AG08396 (cell line): Measurements from ENCODE around the gene SUPT4H1.

Experiments
- DNase-seq: peaks from one replicate; pipeline ENCODE4 v3.0.0; 2012; ENCODE audit warnings: low spot score, mixed read lengths

The SUPT4H1 gene

DNA sequence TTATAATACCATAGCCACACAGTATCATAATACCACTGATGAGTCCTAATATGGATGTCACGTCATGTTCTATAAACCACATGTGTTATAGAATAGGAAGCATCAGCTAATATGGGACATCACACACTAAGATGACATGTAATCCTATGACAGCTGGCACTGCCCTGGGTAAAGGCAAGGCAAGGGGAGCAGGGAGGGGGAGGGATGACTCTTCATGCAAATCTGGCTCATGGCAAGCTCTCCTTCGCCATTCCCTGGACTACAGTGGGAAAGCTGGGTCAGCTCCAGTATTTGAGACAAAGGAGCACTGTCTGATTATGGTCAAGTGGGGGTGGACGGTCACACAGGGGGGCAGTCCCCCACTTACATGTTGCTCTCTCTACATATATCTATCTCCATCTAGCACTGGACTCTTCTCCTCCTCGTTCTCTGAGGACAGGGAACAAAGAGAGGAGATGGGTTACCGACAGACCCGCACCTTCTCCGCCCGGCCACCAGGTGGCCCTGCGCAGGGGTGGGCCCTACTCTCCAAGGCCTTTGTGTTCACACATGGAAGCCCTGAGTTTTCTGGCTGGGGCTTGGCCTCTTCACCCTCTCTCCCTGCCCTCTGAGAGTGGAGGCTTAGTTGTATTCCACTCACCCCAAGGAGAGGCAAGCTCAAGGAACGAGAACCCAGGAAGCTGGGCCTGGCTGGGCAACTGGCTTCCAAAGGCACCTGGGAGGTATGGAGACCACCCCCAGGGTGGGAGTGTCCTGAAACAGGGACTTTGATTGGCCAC lies 47.8 kb downstream of the SUPT4H1 start:
- DNase-seq: peak; percentile 86

- DNase-seq: no peak
These were observed 48.9 kb downstream of the SUPT4H1 start for GRCh38 chr17:58302919-58303585.

GRCh38 chr17:58302171-58302918 lies 49.7 kb downstream of the SUPT4H1 start:
- DNase-seq: no peak

DNA sequence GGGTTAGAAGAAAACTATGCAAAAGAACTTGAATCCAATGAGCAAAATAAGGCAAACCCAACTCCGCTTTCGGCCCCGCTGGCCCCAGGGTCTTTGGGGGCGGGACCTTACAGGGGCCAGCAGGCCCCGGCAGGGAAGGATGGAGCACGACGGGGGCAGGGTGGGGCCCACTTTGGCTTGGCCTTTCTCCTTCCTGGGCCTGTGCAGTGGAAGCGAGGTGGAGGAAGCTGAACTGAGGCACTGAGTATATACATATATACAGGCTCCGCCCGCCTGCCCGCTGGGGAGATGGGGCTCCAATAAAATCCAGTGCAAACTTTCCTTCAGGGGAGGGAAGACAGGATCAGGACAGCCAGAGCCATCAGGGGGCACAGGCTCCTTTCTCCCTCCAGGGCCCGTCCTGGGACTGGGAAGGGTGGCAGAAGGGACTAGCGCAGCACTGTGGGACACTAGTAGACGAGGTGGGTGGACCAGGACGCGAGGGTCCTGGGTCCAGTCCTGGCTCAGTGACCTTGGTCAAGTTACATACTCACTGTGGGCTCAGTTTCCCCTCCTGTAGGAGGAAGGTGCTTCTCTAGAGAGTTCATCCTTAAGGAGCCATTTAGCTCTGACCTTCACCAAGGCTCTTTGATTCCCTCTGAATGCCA lies 50.4 kb downstream of the SUPT4H1 start:
- DNase-seq: no peak

DNA sequence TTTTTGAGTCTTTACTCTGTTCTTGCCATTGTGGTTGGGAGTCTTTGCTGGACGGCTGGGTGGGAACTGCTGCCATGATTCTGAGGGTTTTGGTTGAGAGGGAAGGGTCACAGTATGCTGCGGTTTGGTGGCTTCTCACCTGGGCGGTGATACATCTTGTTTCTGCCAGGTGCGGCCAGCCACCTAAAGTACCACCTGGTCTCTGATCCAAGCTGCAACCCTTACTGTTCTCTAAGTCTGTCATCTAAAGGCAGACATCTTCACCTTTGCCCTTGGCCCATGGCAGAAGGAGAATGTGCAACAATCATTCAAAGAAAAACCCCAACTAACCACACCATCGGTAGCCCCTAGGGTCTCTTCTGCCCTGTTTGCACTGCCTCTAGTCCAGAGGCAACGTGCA lies 51.7 kb downstream of the SUPT4H1 start:
- DNase-seq: no peak
